Embryonic facial prominence (tissue), 1 donor: ENCODE results near the gene MKNK2.

ENCODE experiments used
- DNase-seq: peaks from one replicate; pipeline ENCODE4 v3.0.0-alpha.2; 2016; ENCODE audit errors: extremely low spot score

Gene MKNK2

GRCh38 chr19:2032296-2032941 is 18.6 kb downstream of the MKNK2 start:
- peak; percentile 71 for DNase-seq

- DNase-seq = no peak
Observed at GRCh38 chr19:2027361-2027760, 23.7 kb downstream of the MKNK2 start.

GRCh38 chr19:2026770-2027169 is 24.3 kb downstream of the MKNK2 start:
- no peak for DNase-seq

DNA sequence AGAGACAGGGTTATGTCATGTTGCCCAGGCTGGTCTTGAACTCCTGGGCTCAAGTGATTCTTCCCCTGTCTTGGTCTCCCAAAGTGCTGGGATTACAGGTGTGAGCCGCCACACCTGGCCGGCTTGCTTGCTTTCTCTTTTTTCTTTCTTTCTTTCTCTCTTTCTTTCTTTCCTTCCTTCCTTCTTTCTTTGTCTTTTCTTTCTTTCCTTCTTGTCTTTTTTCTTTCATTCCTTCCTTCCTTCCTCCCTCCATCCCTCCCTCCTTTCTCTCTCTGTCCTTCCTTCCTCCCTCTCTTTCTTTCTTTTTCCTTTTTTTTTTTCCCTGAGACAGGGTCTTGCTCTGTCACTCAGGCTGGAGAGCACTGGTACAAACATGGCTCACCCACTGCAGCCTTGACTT is 28.8 kb downstream of the MKNK2 start:
- DNase-seq = no peak

GRCh38 chr19:2021453-2022140 is 29.4 kb downstream of the MKNK2 start:
- DNase-seq = no peak

DNA sequence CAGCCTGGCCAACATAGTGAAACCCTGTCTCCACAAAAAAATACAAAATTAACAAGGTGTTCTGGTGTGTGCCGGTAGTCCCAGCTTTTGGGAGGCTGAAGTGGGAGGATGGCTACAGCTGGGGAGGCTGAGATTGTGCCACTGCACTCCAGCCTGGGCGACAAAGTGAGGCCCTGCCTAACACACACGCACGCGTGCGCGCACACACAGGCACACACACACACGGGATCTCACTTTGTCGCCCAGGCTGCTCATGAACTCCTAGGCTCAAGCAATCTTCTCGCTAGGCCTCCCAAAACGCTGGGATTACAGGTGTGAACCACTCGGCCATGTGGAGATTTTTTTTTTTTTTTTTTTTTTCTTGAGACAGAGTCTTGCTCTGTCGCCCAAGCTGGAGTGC is 32.3 kb downstream of the MKNK2 start:
- DNase-seq = no peak

DNA sequence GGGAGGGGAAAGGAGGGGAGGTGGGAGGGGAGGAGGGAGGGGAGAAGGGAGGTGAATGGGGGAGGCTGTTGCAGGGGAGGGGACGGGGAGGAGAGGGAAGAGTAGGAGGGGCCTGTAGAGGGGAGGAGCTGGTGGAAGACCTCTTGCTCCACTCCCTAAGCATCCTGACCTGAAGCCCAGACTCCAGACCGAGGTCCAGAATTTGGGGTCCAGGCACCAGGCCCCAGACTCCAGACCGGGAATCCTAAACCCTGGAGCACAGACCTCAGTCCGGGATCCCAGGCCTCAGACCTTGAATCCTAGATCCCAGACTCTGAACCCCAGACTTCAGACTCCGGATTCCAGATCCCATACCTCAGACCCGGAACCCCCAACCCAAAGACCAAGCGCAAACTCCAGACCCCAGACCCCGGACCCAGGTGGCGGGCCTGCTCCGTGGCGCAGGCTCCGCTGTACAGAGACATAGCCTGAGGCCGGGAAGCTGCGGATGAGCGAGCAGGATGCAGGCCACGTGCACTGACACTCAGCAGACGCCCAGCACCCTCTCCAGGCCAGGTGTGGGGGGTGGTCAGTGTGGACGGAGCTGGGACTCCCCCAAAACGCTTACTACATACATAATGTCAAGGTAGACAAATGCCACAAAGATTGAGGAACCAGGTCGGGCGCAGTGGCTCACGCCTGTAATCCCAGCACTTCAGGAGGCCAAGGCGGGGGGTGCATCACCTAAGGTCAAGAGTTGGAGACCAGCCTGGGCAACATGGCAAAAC is 34.8 kb downstream of the MKNK2 start:
- peak; percentile 78 for DNase-seq

GRCh38 chr19:2015608-2015950 is 35.5 kb downstream of the MKNK2 start, which contains the start of gene BTBD2:
TSS of gene BTBD2 (minus strand) at chr19:2015714. CDS start at chr19:2015703, 11 bp downstream.
- DNase-seq = peak; percentile 56

GRCh38 chr19:2014731-2015607 is 36.1 kb downstream of the MKNK2 start:
- DNase-seq = no peak

GRCh38 chr19:2014131-2014571 is 36.9 kb downstream of the MKNK2 start:
- DNase-seq = no peak

GRCh38 chr19:2013683-2013961 is 37.4 kb downstream of the MKNK2 start:
- no peak for DNase-seq

DNA sequence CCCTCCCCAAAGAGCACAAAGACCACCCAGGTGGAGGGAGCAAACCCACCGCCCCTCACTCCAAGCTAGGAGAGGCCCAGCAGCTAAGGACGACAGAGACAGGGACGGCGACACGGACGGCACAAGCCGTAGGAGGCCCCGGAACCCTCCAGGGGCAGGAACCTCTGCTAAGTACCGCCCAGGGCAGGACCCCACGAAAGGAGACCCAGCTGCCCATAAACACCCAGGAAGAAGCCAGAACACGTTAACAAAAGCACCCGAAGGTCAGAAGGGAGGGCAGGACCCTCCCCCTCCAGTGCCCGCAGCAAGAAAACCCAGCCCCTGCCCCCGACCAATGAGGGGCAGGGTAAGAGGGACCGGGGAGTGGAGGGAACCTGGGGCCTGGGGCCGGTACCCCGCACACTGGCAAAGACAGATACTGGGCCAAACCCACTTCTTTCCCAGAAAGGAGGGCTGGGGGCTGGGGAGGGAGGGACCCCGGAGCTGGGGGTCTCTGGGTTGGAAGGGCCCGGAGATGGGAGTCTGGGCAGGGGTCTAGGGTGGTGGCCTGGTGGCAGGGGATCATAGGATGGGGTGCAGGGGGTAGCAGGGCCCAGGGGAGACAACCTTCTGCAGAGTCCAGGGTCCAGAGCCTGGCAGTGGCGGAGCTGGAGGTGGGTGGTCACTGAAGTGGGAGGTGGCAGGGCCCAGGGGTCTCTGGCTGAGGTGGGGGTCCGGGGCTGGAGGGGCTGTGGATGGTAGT is 37.9 kb downstream of the MKNK2 start:
- no peak for DNase-seq

DNA sequence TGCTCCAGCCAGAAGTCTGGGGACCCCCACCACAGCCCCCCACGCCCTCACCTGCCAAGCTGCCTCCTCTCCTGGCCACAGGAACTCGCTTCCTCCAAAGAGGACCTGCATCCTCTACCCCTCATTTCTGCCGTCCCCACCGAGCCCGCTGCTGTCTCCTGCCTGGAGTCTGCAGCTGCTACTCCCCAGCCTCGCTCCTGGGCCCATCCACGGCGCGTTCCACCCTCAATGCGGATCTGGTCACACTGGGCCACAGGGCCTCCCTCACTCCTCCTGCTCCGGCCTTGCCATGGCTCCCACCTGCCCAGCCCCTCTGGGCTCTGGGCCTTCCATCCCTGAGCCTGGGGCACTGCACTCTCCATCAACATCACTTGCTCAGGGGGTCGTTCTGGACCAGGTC is 39.9 kb downstream of the MKNK2 start:
- DNase-seq = no peak

GRCh38 chr19:2010135-2010668 is 40.8 kb downstream of the MKNK2 start:
- DNase-seq = no peak

DNA sequence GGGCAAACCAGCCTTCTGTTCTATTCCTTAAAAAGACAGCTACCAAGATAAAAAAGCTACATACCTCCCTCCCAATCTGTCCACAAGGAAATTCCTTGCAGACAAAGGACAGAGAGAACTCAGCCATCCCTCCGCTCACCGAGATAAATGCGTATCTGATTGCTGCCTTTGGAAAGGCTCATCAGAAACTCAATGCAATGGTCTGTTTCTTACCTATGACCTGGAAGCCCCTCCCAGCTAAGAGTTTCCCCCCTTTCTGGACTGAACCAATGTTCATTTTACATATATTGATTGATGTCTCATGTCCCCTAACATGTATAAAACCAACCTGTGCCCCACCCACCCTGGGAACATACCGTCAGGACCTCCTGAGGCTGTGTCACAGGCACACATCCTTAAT is 47.2 kb downstream of the MKNK2 start:
- no peak for DNase-seq

DNA sequence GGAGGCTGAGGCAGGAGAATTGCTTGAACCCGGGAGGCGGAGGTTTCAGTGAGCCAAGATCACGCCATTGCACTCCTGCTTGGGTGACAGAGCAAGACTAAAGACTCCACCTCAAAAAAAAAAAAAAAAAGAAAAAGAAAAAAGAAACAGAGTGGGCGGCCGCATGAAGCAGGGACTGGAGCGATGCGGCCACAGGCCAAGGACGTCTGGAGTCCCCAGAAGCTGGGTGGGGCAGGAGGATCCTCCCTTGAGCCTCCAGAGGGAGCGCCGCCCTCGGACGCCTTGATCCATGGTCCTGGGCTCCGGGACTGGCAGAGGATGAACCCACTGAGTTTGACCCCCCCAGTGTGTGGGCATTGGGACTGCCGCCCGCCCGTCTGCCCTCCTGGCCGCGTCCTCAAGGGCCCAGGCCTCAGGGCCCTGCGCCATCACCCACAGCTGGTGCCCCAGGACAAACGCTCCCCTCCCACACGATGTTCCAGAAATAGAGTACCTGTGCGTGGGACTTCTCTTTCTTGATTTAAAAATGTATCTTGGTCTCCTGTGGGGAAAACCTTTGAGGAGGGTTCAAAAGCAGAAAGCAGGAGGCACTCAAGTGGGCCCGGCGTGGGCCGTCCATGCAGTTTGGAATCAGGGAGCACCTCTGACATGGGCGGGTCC is 51.1 kb downstream of the MKNK2 start:
- DNase-seq = no peak

GRCh38 chr19:1998712-1999708 is 52.0 kb downstream of the MKNK2 start:
- no peak for DNase-seq

- DNase-seq = no peak
Observed at GRCh38 chr19:1997353-1998233, 53.5 kb downstream of the MKNK2 start.
